Gastrocnemius medialis (tissue), 4 donors: ENCODE data around the gene PCLO.

Source experiments
- POLR2A ChIP-seq, 2 donors: fragments of 450-650 bp; IDR thresholded peaks; one replicate each; pipeline ENCODE4 v1.6.1; 2017; ENCODE audit warnings: antibody characterized with exemption in 2 of 2, mild to moderate bottlenecking in 2 of 2, moderate library complexity in 2 of 2
- TF ChIP-seq, protein P1 (sequence below), 5 experiments: fragments of 450-650 bp in 3 of 5; fragments of 200-600 bp in 2 of 5; sonication (generic) in 2 of 5; IDR thresholded peaks in 4 of 5; conservative IDR thresholded peaks in 1 of 5; 1 replicate in 4 of 5; 2 replicates in 1 of 5; pipeline ENCODE4 v1.5.1; 2016 to 2019; ENCODE audit warnings: antibody characterized with exemption in 5 of 5, mild to moderate bottlenecking in 3 of 5, moderate library complexity in 3 of 5

- TF ChIP-seq, protein P1, sequence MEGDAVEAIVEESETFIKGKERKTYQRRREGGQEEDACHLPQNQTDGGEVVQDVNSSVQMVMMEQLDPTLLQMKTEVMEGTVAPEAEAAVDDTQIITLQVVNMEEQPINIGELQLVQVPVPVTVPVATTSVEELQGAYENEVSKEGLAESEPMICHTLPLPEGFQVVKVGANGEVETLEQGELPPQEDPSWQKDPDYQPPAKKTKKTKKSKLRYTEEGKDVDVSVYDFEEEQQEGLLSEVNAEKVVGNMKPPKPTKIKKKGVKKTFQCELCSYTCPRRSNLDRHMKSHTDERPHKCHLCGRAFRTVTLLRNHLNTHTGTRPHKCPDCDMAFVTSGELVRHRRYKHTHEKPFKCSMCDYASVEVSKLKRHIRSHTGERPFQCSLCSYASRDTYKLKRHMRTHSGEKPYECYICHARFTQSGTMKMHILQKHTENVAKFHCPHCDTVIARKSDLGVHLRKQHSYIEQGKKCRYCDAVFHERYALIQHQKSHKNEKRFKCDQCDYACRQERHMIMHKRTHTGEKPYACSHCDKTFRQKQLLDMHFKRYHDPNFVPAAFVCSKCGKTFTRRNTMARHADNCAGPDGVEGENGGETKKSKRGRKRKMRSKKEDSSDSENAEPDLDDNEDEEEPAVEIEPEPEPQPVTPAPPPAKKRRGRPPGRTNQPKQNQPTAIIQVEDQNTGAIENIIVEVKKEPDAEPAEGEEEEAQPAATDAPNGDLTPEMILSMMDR (IDR thresholded peaks at IDR 0.05 in 4 of 5, conservative IDR thresholded peaks at IDR 0.05 in 1 of 5) = no peak
- TF ChIP-seq POLR2A (IDR thresholded peaks at IDR 0.05) = no peak
Observed at GRCh38 chr7:82713506-82713905, 449.2 kb downstream of the PCLO start.
